Lower leg skin (tissue), 3 donors: Measurements from ENCODE around the gene BBS9.

Source experiments
- CTCF ChIP-seq, 3 donors: fragments of 450-650 bp; IDR thresholded peaks; one replicate each; pipeline ENCODE4 v1.5.1; 2016; ENCODE audit warnings: antibody characterized with exemption in 3 of 3, mild to moderate bottlenecking in 3 of 3, moderate library complexity in 2 of 3
- POLR2A ChIP-seq, 2 donors: fragments of 450-650 bp; IDR thresholded peaks; one replicate each; pipeline ENCODE4 v1.6.1; 2016 to 2017; ENCODE audit warnings: antibody characterized with exemption in 2 of 2, mild to moderate bottlenecking in 1 of 2, moderate library complexity in 1 of 2

GRCh38 chr7:33142585-33142984 lies 13.2 kb downstream of the BBS9 start:
- TF ChIP-seq POLR2A (IDR thresholded peaks at IDR 0.05) (no peak), CTCF (IDR thresholded peaks at IDR 0.05) (no peak)
